HL-60/S4 (cell line): ENCODE data around the gene PEX12.
"Not testable (repeated sequence)": the region's sequence is repeated elsewhere in the genome, so short reads cannot be mapped to it uniquely, and the experiment has no call there.

Source experiments
- in situ Hi-C: fragments of 300-500 bp; cut with MboI; formaldehyde crosslinking; loops from 2 replicates; pipeline ENCODE4 v1.14.3; 2022; ENCODE audit warnings: low sequenced_read_pairs

Gene PEX12

GRCh38 chr17:35584061-35584460, 5.7 kb upstream of the PEX12 start:
- in situ Hi-C loops = no loop called here

- in situ Hi-C loops = no loop called here
Measured at GRCh38 chr17:35578929-35579432, 610 bp upstream of the PEX12 start.

GRCh38 chr17:35577830-35578196, 558 bp downstream of the PEX12 start:
- in situ Hi-C loops = no loop called here

- in situ Hi-C loops = no loop called here
Measured at GRCh38 chr17:35575759-35576158, 2.6 kb downstream of the PEX12 start.

- in situ Hi-C loops = no loop called here
Measured at GRCh38 chr17:35569405-35569804, 9.0 kb downstream of the PEX12 start.

GRCh38 chr17:35568561-35568960, 9.8 kb downstream of the PEX12 start:
- in situ Hi-C loops = no loop called here

GRCh38 chr17:35566968-35567367, 11.4 kb downstream of the PEX12 start:
- in situ Hi-C loops = no loop called here

GRCh38 chr17:35563181-35563580, 15.2 kb downstream of the PEX12 start:
- in situ Hi-C loops = not testable (repeated sequence)

GRCh38 chr17:35560703-35561102, 17.7 kb downstream of the PEX12 start, which contains the start of gene SLFN14:
SLFN14 (minus strand) TSS chr17:35560819; CDS start chr17:35558062, 2,757 bp downstream.
- in situ Hi-C loops = no loop called here

GRCh38 chr17:35559495-35560210, 18.7 kb downstream of the PEX12 start:
- in situ Hi-C loops = no loop called here

- in situ Hi-C loops = no loop called here
Measured at GRCh38 chr17:35557353-35557752, 21.0 kb downstream of the PEX12 start.

GRCh38 chr17:35555691-35556090, 22.7 kb downstream of the PEX12 start:
- in situ Hi-C loops = no loop called here

GRCh38 chr17:35554668-35555067, 23.7 kb downstream of the PEX12 start:
- in situ Hi-C loops = no loop called here

- in situ Hi-C loops = no loop called here
Measured at GRCh38 chr17:35553310-35553709, 25.1 kb downstream of the PEX12 start.

GRCh38 chr17:35548978-35549377, 29.4 kb downstream of the PEX12 start:
- in situ Hi-C loops = no loop called here

GRCh38 chr17:35548208-35548810, 30.1 kb downstream of the PEX12 start:
- in situ Hi-C loops = no loop called here

GRCh38 chr17:35546487-35546886, 31.9 kb downstream of the PEX12 start:
- in situ Hi-C loops = no loop called here

GRCh38 chr17:35545150-35545549, 33.2 kb downstream of the PEX12 start:
- in situ Hi-C loops = no loop called here

- in situ Hi-C loops = no loop called here
Measured at GRCh38 chr17:35543856-35544255, 34.5 kb downstream of the PEX12 start.

- in situ Hi-C loops = no loop called here
Measured at GRCh38 chr17:35542990-35543389, 35.4 kb downstream of the PEX12 start.

GRCh38 chr17:35541434-35541833, 36.9 kb downstream of the PEX12 start:
- in situ Hi-C loops = no loop called here

- in situ Hi-C loops = no loop called here
Measured at GRCh38 chr17:35540589-35541404, 37.6 kb downstream of the PEX12 start.
